WI38 (cell line): ENCODE data around the gene OGDH.
A peak's percentile ranks its signal among the peaks of the same experiment; 100 is the strongest.
"Not testable (repeated sequence)": the region's sequence is repeated elsewhere in the genome, so short reads cannot be mapped to it uniquely, and the experiment has no call there.

Experiments used
- H3K4me3 ChIP-seq: 2 replicates; pipeline ENCODE4 v1.5.1; 2011; ENCODE audit warnings: low read depth, mild to moderate bottlenecking, control low read depth, low read length
- CTCF ChIP-seq: IDR thresholded peaks from 2 replicates; pipeline ENCODE4 v1.5.1; 2012; ENCODE audit warnings: low read depth, mild to moderate bottlenecking, control low read depth, low read length

The OGDH gene

GRCh38 chr7:44581879-44582603 lies 24.4 kb upstream of the OGDH start, which contains the start of gene TMED4:
Gene TMED4 (minus strand): TSS chr7:44582231. CDS start chr7:44582206, 25 bp downstream.
- TF ChIP-seq CTCF: no peak
- H3K4me3 ChIP-seq: peak within 1 kb of the TSS; percentile 88

GRCh38 chr7:44583146-44583865 lies 23.1 kb upstream of the OGDH start:
- peak overlapping the region; percentile 88 for H3K4me3 ChIP-seq
- no peak for TF ChIP-seq CTCF

- H3K4me3 ChIP-seq: no peak overlapping the region
- peak; percentile 39; the same call in 1 of the 2 replicates for TF ChIP-seq CTCF
These were observed 18.4 kb upstream of the OGDH start for GRCh38 chr7:44587843-44588711.

- no peak for TF ChIP-seq CTCF
- no peak overlapping the region for H3K4me3 ChIP-seq
These were observed 15.5 kb upstream of the OGDH start for GRCh38 chr7:44590910-44591309.

GRCh38 chr7:44595934-44596635 lies 10.3 kb upstream of the OGDH start:
- TF ChIP-seq CTCF: no peak

GRCh38 chr7:44597181-44597580 lies 9.2 kb upstream of the OGDH start:
- not testable (repeated sequence) for H3K4me3 ChIP-seq

More at GRCh38 chr7:44595934-44596635, 10.3 kb upstream of the OGDH start:
- H3K4me3 ChIP-seq: no peak overlapping the region

- H3K4me3 ChIP-seq: no peak overlapping the region
- TF ChIP-seq CTCF: no peak
These were observed 7.2 kb upstream of the OGDH start for GRCh38 chr7:44599222-44599621.
